ENCODE results near the gene MYCBPAP. TPM values are rescaled to one million over a fixed set of nuclear protein-coding genes. Genes with fewer than 3 reads are reported as not detected.
A peak's percentile ranks its signal among the peaks of the same experiment; 100 is the strongest.

The MYCBPAP gene
- total RNA-seq, 1 experiment from 2014 or later: 0.58 TPM

- no peak for DNase-seq (ENCODE audit: low spot score)
- in situ Hi-C loops (cut with HindIII; ENCODE audit: low sequenced_read_pairs): no loop called here
These were observed 34.8 kb downstream of the MYCBPAP start for GRCh38 chr17:50542795-50543774.

- DNase-seq (ENCODE audit: low spot score): no peak
- in situ Hi-C loops (cut with HindIII; ENCODE audit: low sequenced_read_pairs): no loop called here
These were observed 36.3 kb downstream of the MYCBPAP start for GRCh38 chr17:50544516-50544915.

GRCh38 chr17:50545311-50545710 is 37.1 kb downstream of the MYCBPAP start:
- no peak for DNase-seq (ENCODE audit: low spot score)
- in situ Hi-C loops (cut with HindIII; ENCODE audit: low sequenced_read_pairs): no loop called here

- in situ Hi-C loops (cut with HindIII; ENCODE audit: low sequenced_read_pairs): no loop called here
- no peak for DNase-seq (ENCODE audit: low spot score)
These were observed 38.4 kb downstream of the MYCBPAP start for GRCh38 chr17:50546701-50547034.

GRCh38 chr17:50547035-50547735 is 38.9 kb downstream of the MYCBPAP start, which contains the start of gene SPATA20:
SPATA20 (plus strand) TSS chr17:50547174; CDS start chr17:50547209, 35 bp downstream.
- in situ Hi-C loops (cut with HindIII; ENCODE audit: low sequenced_read_pairs): no loop called here
- DNase-seq (ENCODE audit: low spot score): peak; percentile 93

- no peak for DNase-seq (ENCODE audit: low spot score)
- in situ Hi-C loops (cut with HindIII; ENCODE audit: low sequenced_read_pairs): no loop called here
These were observed 39.5 kb downstream of the MYCBPAP start for GRCh38 chr17:50547736-50548083.

- in situ Hi-C loops (cut with HindIII; ENCODE audit: low sequenced_read_pairs): no loop called here
- no peak for DNase-seq (ENCODE audit: low spot score)
These were observed 40.6 kb downstream of the MYCBPAP start for GRCh38 chr17:50548831-50549230.

- no peak for DNase-seq (ENCODE audit: low spot score)
- in situ Hi-C loops (cut with HindIII; ENCODE audit: low sequenced_read_pairs): no loop called here
These were observed 41.2 kb downstream of the MYCBPAP start for GRCh38 chr17:50549256-50549941.

GRCh38 chr17:50549969-50550368 is 41.7 kb downstream of the MYCBPAP start:
- in situ Hi-C loops (cut with HindIII; ENCODE audit: low sequenced_read_pairs): no loop called here
- no peak for DNase-seq (ENCODE audit: low spot score)

- peak; percentile 95 for DNase-seq (ENCODE audit: low spot score)
- in situ Hi-C loops (cut with HindIII; ENCODE audit: low sequenced_read_pairs): no loop called here
These were observed 42.6 kb downstream of the MYCBPAP start for GRCh38 chr17:50550661-50551432.

GRCh38 chr17:50551433-50551815 is 43.2 kb downstream of the MYCBPAP start:
- in situ Hi-C loops (cut with HindIII; ENCODE audit: low sequenced_read_pairs): no loop called here

GRCh38 chr17:50551884-50552283 is 43.6 kb downstream of the MYCBPAP start:
- in situ Hi-C loops (cut with HindIII; ENCODE audit: low sequenced_read_pairs): no loop called here
- no peak for DNase-seq (ENCODE audit: low spot score)

More at GRCh38 chr17:50551433-50551815, 43.2 kb downstream of the MYCBPAP start:
- no peak for DNase-seq (ENCODE audit: low spot score)

- in situ Hi-C loops (cut with HindIII; ENCODE audit: low sequenced_read_pairs): no loop called here
These were observed 46.0 kb downstream of the MYCBPAP start for GRCh38 chr17:50554201-50554600.

GRCh38 chr17:50556803-50557202 is 48.6 kb downstream of the MYCBPAP start:
- peak; percentile 100 for DNase-seq (ENCODE audit: low spot score)
- in situ Hi-C loops (cut with HindIII; ENCODE audit: low sequenced_read_pairs): no loop called here

More at GRCh38 chr17:50554201-50554600, 46.0 kb downstream of the MYCBPAP start:
- no peak for DNase-seq (ENCODE audit: low spot score)

GRCh38 chr17:50557630-50558029 is 49.4 kb downstream of the MYCBPAP start:
- in situ Hi-C loops (cut with HindIII; ENCODE audit: low sequenced_read_pairs): no loop called here
- DNase-seq (ENCODE audit: low spot score): no peak

GRCh38 chr17:50558091-50558490 is 49.9 kb downstream of the MYCBPAP start:
- in situ Hi-C loops (cut with HindIII; ENCODE audit: low sequenced_read_pairs): no loop called here
- DNase-seq (ENCODE audit: low spot score): no peak

- in situ Hi-C loops (cut with HindIII; ENCODE audit: low sequenced_read_pairs): no loop called here
- no peak for DNase-seq (ENCODE audit: low spot score)
These were observed 50.3 kb downstream of the MYCBPAP start for GRCh38 chr17:50558581-50558940.

GRCh38 chr17:50558941-50559614 is 50.8 kb downstream of the MYCBPAP start:
- in situ Hi-C loops (cut with HindIII; ENCODE audit: low sequenced_read_pairs): no loop called here
- no peak for DNase-seq (ENCODE audit: low spot score)
